Tibial nerve (tissue), 4 donors: ENCODE results near the gene KCNJ13.

Experiments
- CTCF ChIP-seq, 5 experiments: fragments of 200-600 bp in 3 of 5; fragments of 450-650 bp in 2 of 5; sonication (generic) in 3 of 5; IDR thresholded peaks; one replicate each; pipeline ENCODE4 v1.5.1; 2016 to 2019; ENCODE audit warnings: antibody characterized with exemption in 5 of 5, mild to moderate bottlenecking in 3 of 5, moderate library complexity in 2 of 5
- EP300 ChIP-seq, 2 donors: sonication (generic); formaldehyde crosslinking; IDR thresholded peaks; one replicate each; pipeline ENCODE4 v1.6.1; 2017; ENCODE audit warnings: antibody characterized with exemption in 2 of 2, mild to moderate bottlenecking in 1 of 2
- POLR2A ChIP-seq, 2 donors: fragments of 450-650 bp; IDR thresholded peaks; one replicate each; pipeline ENCODE4 v1.6.1; 2017; ENCODE audit warnings: antibody characterized with exemption in 2 of 2, mild to moderate bottlenecking in 2 of 2, moderate library complexity in 2 of 2

DNA sequence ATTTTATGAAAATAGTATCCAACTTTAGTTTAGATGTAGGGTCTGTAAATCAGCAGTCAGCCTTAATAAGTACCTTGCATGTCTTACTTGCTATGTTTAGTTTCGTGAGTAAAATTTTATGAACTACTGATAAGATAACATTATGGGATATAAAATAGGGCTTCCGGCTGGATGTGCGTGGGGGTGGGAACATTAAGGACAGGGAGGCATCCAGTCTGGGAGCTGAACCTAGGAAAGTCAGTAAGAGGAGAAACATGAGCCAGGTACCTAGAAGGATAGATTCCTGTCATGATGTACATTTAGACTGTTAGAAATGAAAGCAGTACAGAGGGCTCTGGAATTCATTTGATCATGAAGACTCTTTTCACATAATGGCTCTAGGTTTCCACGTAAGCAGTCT lies 12.7 kb upstream of the KCNJ13 start:
- TF ChIP-seq CTCF (IDR thresholded peaks at IDR 0.05) (no peak), POLR2A (IDR thresholded peaks at IDR 0.05) (no peak), EP300 (IDR thresholded peaks at IDR 0.05) (no peak)
